Measurements from ENCODE around the gene SHC2.

DNA sequence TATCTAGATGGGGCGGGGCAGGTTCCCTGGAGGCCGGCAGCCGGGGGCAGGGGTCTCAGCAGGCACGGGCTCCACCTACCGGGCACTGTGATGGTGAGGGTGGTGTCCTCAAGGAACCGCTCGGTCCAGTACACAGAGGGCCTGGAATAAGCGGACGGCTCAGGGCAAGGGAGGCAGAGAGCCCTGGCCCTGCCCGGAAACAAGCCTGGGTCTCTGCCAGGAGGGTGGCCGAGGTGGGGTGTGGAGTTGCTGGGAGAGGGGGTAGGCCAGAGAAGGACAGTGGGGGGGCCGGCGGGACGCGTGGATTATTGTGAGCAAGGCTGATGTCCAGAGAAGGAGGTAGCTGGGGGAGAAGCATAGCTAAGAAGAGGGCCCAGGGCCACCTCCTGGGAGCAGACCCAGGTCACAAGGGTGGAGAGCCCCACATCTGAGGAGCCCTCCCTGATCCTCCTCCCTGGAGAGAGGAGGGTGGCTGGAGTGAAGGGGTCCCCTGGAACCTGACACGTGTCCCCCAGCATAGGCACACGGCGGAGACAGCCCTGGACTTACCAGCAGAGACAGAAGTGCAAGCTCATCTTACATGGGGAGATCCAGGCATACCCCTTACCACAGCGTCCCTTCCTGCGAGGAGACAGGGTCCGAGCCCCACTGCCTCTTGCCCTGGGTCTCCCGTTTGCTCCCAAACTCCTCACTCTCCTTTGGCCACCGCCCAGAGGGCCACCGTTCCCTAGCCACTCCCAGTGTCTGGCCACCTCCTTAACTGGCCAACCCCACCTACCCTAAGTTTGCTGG lies 87.2 kb downstream of the SHC2 start:
- TF ChIP-seq GATA2 (CRISPR knock-in tag; IDR thresholded peaks at IDR 0.05) = no peak
- TF ChIP-seq, protein P1, sequence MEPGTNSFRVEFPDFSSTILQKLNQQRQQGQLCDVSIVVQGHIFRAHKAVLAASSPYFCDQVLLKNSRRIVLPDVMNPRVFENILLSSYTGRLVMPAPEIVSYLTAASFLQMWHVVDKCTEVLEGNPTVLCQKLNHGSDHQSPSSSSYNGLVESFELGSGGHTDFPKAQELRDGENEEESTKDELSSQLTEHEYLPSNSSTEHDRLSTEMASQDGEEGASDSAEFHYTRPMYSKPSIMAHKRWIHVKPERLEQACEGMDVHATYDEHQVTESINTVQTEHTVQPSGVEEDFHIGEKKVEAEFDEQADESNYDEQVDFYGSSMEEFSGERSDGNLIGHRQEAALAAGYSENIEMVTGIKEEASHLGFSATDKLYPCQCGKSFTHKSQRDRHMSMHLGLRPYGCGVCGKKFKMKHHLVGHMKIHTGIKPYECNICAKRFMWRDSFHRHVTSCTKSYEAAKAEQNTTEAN (CRISPR knock-in tag; IDR thresholded peaks at IDR 0.05) = no peak
- TF ChIP-seq BRCA1 (IDR thresholded peaks at IDR 0.05) = no peak
- TF ChIP-seq BRCA1 (CRISPR knock-in tag; IDR thresholded peaks at IDR 0.05) = no peak
- no peak for TF ChIP-seq ZNF79 (CRISPR knock-in tag; IDR thresholded peaks at IDR 0.05; ENCODE audit: low read depth)
- TF ChIP-seq CBX3 (IDR thresholded peaks at IDR 0.05; ENCODE audit: borderline replicate concordance in 1 of 2, low read length in 2 of 2) = no peak
- TF ChIP-seq, protein P2, sequence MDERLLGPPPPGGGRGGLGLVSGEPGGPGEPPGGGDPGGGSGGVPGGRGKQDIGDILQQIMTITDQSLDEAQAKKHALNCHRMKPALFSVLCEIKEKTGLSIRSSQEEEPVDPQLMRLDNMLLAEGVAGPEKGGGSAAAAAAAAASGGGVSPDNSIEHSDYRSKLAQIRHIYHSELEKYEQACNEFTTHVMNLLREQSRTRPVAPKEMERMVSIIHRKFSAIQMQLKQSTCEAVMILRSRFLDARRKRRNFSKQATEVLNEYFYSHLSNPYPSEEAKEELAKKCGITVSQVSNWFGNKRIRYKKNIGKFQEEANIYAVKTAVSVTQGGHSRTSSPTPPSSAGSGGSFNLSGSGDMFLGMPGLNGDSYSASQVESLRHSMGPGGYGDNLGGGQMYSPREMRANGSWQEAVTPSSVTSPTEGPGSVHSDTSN (CRISPR knock-in tag; IDR thresholded peaks at IDR 0.05; ENCODE audit: low read depth) = no peak
- TF ChIP-seq, protein P2 (tag; conservative IDR thresholded peaks at IDR 0.05; ENCODE audit: low read depth) = no peak
- TF ChIP-seq POLR2A (conservative IDR thresholded peaks at IDR 0.05) = no peak
- TF ChIP-seq, protein P3, sequence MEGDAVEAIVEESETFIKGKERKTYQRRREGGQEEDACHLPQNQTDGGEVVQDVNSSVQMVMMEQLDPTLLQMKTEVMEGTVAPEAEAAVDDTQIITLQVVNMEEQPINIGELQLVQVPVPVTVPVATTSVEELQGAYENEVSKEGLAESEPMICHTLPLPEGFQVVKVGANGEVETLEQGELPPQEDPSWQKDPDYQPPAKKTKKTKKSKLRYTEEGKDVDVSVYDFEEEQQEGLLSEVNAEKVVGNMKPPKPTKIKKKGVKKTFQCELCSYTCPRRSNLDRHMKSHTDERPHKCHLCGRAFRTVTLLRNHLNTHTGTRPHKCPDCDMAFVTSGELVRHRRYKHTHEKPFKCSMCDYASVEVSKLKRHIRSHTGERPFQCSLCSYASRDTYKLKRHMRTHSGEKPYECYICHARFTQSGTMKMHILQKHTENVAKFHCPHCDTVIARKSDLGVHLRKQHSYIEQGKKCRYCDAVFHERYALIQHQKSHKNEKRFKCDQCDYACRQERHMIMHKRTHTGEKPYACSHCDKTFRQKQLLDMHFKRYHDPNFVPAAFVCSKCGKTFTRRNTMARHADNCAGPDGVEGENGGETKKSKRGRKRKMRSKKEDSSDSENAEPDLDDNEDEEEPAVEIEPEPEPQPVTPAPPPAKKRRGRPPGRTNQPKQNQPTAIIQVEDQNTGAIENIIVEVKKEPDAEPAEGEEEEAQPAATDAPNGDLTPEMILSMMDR (IDR thresholded peaks at IDR 0.05 in 2 of 3, conservative IDR thresholded peaks at IDR 0.05 in 1 of 3; ENCODE audit: insufficient read depth in 2 of 3, low read depth in 1 of 3, low read length in 3 of 3) = peak in 2 of 3 experiments; percentile 9 to 22; a peak in 1 of 6 replicates

All from K562 (cell line).